IPS-18c (cell line): ENCODE results near the gene KREMEN2.

ENCODE experiments used
- H3K4me3 ChIP-seq: 2 replicates; pipeline ENCODE4 v1.7.0; 2013; ENCODE audit warnings: low read depth, mild to moderate bottlenecking, low read length, moderate library complexity; ENCODE audit not compliant: insufficient read depth
- H3K9me3 ChIP-seq: one replicate; pipeline ENCODE4 v1.6.1; 2013; ENCODE audit warnings: mild to moderate bottlenecking, low read length, moderate library complexity; ENCODE audit not compliant: control insufficient read depth, insufficient read depth

Gene KREMEN2

DNA sequence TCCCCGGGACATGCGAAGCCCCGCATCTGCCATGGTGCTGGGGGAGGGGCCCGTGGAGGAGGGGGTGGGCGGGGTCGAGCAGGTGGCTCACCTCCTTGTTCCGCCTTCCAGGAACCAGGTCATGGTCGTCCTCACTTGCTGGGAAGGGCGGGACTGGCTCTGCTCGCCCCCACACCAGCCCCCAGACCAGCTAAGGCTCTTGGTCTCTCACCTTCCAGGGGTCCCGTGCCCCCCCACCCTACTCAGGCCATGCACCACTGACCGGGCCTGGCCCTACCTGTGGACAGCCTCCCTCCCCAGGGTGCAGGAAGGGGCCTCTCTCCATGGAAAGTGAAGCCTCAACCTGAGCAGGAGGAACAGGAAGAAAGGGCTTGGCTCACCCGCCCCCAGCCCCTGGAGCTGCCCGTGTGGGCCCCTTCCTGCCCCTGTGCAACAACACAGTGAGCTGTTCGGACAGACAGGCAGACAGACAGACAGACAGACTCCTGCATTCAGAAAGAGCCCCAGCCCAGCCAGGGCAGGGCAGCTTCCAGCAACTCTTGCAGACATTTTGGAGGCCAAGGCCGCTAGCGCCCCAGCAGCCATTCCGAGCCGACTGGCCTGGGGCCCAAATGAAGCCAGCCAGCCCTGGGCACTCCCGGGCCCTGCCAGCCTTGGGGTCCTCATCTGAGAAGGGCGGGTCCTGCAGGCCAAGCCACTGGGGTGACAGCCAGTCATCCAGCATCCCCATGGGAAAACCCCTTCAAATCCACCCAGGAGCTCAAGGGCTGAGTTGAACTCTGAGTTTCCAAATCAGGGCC lies 8.1 kb upstream of the KREMEN2 start:
- H3K9me3 ChIP-seq, result no peaks in the 10 kb centered on the region
- H3K4me3 ChIP-seq, result no peak overlapping the region

DNA sequence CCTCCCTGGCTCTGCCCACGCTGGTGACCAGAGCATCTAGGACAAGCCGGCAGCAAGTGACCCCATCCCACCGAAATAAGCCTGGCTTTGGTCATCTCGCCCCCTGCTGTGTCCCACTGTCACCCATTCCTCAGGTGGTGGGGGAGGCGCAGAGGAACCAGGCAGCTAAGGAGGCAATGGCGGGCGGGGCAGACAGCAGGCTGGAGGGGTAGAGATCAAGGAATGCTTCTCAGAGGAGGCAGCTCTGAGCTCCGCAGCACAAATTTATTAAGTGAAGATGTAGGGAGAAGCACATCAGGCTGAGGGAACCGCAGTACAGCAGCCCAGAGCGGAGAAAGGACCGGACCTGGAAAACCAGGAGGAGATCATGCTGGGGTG lies 7.5 kb upstream of the KREMEN2 start:
- no peak overlapping the region for H3K4me3 ChIP-seq
- H3K9me3 ChIP-seq, result no peaks in the 10 kb centered on the region

DNA sequence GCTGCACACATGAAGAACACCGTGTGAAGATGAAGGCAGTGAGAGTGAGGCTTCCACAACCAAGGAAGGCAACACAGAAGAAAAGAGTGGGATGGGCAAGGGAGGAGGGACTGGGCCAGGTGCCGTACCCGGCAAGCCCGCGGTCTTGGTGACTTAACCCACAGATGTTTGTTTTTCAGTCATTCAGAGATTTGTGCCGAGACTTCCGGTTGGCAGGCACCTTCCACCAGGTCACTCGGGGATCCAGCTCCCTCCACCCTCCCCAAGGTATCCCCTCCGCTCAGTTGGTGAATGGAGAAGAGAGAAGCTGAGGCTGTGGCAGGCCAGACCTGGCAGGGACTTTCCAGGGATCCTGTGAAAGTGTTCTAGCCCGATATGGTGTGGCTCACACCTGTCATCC lies 4.9 kb upstream of the KREMEN2 start:
- no peak overlapping the region for H3K4me3 ChIP-seq
- H3K9me3 ChIP-seq, result no peaks in the 10 kb centered on the region

DNA sequence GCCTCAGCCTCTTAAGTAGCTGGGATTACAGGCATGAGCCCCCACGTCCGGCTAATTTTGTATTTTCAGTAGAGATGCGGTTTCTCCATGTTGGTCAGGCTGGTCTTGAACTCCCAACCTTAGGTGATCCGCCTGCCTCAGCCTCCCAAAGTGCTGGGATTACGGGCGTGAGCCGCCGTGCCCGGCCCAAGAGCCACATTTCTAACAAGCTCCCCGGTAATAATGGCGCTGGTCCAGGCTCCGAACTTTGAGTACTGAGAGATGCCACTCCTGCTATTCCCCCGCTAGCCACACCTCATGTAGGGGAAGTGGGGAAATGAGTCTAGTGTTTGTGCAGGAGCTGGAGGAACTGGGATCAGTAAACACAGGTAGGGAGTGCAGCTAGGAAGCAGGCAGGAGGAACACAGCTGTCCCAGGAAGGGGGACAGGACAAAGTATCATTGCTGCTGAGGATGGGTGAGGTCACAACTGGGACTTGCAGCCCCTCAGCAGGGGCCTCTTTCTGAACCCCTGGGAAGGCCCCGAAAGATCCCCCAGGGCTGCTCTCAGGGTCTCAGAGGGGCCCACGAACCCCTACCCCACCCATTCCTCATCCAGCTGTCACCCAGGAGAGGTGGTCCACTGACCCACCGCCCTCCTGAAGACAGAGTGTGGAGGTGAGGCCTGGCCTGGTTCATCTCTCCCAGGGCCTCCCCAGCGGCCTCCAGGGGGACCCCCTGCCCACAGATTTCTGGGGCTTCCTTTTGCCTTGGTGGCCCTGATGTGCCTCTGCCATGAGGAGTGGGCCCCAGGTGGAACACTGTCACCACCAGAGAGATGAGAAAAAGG lies 3.7 kb upstream of the KREMEN2 start:
- H3K9me3 ChIP-seq, result no peaks in the 10 kb centered on the region
- no peak overlapping the region for H3K4me3 ChIP-seq

DNA sequence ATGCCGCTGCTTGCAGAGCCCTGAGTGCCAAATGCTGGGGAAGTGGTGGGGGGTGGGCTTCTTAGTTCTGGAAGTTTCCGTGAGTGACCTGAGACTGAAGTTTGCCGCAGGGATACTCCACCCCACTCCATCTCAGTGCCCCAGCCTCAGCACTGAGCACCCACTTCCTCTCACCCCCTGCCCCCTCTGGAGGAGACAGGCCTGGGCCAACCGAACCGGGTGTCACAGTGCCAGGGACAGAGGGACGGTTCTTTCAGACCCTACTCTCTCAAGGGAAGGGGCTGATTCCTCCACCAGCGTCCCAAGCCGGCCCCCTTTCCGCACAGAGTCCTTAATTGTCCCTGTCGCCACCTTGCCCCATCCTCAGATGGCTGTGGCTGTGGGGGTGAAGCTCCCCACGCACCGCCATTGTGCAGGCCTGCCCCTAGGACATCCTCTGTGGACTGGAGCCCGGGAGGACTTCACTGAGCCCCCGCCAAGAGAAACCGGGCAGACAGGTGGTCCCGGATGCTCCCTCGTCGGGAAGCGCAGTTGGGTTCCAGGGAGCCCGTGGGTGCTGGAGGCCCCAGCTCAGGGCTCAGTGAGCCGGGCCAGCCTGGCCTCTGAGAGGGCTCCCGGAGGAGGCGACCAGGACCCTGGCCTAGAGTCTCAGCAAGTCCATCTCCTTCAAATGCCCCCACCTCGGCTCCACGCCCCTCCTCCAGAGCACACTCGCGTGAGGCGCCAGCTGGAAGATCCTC lies 1.6 kb upstream of the KREMEN2 start:
- Histone ChIP-seq H3K9me3 (no peaks in the 10 kb centered on the region), H3K4me3 (peak overlapping the region; percentile 38; the same call in 1 of the 2 replicates)

DNA sequence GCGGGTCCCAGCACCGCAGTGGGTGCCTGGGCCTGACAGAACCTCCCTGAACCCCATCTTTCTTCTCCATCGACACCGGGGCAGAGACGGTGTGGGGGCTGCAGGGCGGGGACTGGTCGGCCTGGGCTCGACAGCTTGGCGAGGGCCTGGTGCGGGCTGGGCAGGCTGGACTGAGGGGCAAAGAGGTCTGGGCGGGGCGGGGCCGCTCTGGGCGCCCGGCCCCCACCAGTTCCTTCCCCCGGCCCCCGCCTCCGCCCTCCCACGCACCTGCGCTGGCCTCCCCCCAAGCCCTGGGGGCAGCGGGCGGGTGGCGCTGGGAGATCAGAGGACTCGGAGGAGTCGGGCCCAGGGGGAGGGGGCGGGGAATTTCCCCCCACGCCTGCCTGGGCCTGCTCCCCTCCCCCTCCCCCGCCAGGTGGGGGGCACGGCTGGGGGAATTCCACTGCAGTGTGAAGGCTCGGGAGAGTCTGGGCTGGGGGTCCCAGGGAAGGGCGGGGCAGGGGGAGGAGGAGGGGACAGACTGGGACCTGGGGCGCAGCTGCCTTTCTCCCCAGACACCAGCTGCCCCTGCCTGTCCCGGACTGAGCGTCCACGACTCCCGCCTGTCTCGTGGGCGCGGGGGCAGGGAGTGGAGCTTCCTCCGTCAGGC lies 877 bp upstream of the KREMEN2 start:
- Histone ChIP-seq H3K9me3 (no peaks in the 10 kb centered on the region), H3K4me3 (peak overlapping the region; percentile 71)

DNA sequence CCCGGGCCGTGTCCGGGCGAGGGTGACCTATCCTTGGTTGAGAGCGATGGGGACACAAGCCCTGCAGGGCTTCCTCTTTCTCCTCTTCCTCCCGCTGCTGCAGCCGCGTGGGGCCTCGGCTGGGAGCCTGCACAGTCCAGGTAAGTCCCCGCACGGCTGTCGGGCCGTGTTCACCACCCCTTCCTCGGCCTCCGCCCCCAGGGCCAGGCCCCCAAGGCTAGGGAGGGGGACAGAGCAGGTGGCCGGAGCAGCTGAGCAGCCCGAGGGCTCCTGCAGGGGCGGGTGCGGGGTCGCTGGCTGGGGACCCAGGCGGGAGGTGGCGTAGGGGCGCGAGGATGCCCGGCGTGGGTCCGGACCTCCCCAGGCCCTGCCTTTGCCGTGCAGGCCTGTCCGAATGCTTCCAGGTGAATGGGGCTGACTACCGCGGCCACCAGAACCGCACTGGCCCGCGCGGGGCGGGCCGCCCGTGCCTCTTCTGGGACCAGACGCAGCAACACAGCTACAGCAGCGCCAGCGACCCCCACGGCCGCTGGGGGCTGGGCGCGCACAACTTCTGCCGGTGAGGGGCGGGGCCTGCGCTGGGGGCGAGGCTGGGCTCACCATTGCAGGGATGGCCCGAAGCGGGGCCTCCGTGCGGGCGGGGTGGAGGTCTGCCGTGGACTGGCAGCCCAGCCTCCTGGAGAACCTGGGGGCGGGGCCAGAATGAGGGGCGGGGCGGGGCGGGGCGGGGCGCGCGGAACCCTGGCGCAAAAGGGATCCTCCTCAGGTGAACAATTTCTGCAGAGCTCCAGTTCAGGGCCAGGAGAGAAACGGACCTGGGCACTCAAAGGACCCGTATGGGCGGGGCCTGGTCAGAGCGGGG lies 631 bp downstream of the KREMEN2 start:
- H3K9me3 ChIP-seq, result no peaks in the 10 kb centered on the region
- H3K4me3 ChIP-seq, result peak overlapping the region; percentile 71

DNA sequence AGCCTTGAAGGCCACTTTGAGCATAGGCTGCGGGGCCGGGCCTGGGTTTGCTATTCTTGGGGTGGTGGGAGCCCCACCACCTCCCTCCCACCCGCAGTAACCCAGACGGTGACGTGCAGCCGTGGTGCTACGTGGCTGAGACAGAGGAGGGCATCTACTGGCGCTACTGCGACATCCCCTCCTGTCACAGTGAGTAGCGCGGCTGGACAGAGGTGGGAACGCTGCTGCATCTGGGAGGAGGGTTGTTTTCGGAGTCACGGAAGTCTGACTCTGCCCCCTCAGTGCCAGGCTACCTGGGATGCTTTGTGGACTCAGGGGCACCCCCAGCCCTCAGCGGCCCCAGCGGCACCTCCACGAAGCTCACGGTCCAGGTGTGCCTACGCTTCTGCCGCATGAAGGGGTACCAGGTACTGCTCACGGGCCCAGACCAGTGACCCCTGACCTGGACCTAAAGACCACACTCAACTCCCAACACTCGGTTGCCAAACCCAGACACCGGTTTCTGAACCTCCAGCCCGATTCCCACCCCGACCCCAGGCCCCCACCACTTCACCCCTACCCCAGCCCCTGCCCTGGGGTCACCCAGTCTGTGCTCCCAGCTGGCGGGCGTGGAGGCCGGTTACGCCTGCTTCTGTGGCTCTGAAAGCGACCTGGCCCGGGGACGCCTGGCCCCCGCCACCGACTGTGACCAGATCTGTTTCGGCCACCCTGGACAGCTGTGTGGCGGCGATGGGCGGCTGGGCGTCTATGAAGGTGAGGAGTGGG lies 2.1 kb downstream of the KREMEN2 start:
- Histone ChIP-seq H3K9me3 (no peaks in the 10 kb centered on the region), H3K4me3 (no peak overlapping the region)

DNA sequence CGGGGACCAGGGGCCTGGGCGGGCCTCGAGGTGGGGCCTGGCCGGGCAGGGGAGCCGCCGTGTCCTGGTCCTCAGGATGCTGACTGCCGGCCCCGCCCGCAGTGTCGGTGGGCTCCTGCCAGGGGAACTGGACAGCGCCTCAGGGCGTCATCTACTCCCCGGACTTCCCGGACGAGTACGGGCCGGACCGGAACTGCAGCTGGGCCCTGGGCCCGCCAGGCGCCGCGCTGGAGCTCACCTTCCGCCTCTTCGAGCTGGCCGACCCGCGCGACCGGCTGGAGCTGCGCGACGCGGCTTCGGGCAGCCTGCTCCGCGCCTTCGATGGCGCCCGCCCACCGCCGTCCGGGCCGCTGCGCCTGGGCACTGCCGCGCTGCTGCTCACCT lies 2.7 kb downstream of the KREMEN2 start:
- Histone ChIP-seq H3K4me3 (0 out of 2 replicates have a peak overlapping the region, but pooled peaks have one; percentile 20), H3K9me3 (no peaks in the 10 kb centered on the region)

DNA sequence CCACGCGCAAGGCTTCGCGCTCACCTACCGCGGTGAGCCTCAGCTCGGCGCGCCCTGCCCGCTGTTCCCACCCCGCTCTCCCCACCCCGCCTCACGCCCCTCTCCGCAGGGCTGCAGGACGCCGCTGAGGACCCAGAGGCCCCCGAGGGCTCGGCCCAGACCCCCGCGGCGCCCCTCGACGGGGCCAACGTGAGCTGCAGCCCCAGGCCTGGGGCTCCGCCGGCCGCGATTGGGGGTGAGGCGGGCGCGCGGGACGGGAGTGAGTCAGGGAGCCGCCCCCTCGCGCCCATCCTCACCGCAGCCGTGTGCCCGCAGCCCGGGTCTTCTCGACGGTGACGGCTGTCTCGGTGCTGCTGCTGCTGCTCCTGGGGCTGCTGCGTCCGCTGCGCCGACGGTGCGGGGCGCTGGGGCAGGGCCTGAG lies 3.1 kb downstream of the KREMEN2 start:
- H3K4me3 ChIP-seq, result no peak overlapping the region
- no peaks in the 10 kb centered on the region for H3K9me3 ChIP-seq

DNA sequence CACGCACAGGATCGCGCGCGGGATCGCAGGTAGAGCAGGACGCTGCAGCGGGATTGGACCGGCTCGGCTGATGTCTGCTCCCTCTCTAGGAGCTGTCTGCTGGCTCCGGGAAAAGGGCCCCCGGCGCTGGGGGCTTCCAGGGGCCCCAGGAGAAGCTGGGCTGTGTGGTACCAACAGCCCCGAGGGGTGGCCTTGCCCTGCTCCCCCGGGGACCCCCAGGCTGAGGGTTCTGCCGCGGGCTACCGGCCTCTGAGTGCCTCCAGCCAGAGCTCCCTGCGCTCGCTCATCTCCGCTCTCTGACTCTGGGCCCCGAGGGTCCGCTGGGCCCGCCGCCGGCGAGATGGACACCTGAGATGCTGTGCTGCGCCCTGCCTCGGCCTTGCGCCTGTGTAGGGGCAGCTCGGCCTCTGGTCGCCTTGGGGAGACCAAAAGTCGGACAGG lies 3.7 kb downstream of the KREMEN2 start:
- Histone ChIP-seq H3K9me3 (no peaks in the 10 kb centered on the region), H3K4me3 (no peak overlapping the region)

DNA sequence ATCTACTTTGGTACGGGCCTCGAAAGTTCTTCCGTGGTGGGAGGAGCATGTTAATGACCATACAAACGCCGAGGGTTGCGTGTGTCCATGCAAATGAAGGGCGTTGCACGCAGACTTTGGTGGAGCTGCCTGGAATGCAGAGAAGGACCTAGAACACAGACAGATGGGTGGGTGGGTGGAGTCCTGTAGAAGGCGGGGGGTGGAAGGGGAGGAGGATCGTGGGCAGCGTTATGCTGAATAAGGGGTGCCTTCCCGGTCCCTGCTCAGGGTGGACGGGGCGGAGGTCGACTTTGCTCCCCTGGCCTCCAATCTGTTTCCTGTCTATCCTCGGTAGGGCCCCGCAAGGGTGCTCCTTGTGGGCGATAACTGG lies 4.3 kb downstream of the KREMEN2 start:
- H3K4me3 ChIP-seq, result peak overlapping the region; percentile 89

DNA sequence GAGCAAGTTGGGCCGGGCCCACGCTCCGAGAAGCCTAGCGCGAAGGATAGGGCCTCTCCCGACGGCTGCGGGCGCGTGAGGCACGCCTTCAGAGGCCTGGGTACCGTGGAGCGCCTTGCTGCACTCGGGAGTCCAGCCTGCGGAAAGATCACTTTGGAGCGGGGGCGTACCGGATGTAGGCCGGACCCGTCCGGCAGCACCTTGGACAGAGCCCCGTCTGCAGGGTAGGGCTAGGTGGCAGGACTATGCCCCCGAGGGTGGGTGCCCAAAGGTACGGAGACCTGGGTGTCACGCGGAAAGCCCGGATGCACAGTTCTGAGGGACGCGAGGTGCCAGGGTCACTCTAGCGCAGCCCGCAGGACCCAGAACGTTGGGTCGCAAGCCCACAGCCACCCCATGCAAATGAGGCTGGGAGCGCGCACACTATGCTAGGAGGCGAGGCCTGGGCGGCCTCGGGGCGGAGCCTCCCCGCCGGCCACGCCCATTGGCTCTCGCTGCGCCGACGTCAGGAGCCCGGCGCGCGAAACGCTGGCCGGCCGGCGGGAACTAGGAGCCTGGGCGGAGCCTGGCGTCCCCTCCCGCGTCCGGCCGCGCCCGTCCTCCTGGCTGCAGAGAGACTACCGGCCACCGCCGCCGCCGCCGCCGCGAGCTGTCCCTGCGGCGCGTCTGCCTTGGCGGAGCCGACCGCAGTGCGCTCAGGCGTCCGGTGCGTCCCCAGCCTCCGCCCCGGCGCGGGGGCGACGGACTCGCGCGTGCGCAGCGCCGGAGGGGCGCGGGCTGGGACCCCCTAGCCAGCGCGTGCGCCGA lies 4.9 kb downstream of the KREMEN2 start, which contains the start of gene PAQR4:
Gene PAQR4 (plus strand): TSS at position 611 of the 807 bp plus-strand sequence. CDS start 327 bp downstream, outside the sequence.
- Histone ChIP-seq H3K4me3 (peak within 1 kb of the TSS; percentile 89), H3K9me3 (peaks cover 2% of the 10 kb centered on the region)

More for the DNA sequence above, 4.3 kb downstream of the KREMEN2 start:
- H3K9me3 ChIP-seq, result peaks cover 2% of the 10 kb centered on the region

DNA sequence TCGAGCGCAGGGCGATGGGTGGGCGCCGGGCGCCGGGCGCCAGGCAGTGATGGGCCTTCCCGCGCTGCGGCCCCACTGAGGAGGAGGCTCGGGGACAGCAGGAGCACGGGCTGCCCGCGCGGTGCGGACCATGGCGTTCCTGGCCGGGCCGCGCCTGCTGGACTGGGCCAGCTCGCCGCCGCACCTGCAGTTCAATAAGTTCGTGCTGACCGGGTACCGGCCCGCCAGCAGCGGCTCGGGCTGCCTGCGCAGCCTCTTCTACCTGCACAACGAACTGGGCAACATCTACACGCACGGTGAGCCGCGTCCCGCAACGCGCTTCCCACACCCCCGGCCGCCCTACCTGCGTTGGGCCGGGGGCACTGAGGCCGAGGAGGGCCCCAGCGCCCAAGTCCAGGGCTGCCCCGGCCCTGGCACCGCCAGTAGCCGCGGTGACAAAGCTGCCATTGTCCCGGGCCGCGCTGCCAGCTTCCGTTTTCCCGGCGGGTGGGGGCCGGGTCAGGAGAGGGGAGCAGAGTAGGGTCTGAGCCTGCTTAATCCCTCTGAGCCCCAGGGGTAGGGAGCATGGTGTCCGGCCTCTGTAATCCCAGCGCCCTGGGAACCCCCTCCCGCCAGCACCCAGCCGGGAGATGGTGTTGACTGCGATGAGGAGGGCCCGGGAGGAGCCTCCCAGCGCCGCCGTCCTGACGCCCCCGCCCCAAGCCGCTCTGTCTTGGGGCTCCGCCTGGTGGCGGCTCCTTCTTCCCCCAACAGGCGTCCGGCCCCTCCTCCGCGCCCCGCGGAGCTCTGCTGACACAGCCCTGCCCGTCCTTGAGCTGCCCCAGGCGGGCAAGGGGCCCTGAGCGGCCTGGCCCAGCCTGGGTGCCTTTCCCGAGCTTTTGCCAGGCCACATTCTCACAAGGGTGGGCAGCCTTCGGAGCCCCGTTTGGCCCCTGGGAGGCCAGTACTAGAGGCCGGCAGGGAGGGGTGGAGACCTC lies 5.8 kb downstream of the KREMEN2 start:
- peaks cover 2% of the 10 kb centered on the region for H3K9me3 ChIP-seq
- peak overlapping the region; percentile 89 for H3K4me3 ChIP-seq
